IPS-20b (cell line): ENCODE data around the gene PSMD13.
"Not testable (repeated sequence)": the region's sequence is repeated elsewhere in the genome, so short reads cannot be mapped to it uniquely, and the experiment has no call there.

Experiments
- H3K27ac ChIP-seq: one replicate; pipeline ENCODE4 v1.5.1; 2013; ENCODE audit warnings: low read length
- H3K27me3 ChIP-seq: 2 replicates; pipeline ENCODE4 v1.6.1; 2013; ENCODE audit warnings: mild to moderate bottlenecking, low read length, inconsistent platforms; ENCODE audit not compliant: insufficient read depth
- H3K36me3 ChIP-seq: 2 replicates; pipeline ENCODE4 v1.6.1; 2013; ENCODE audit warnings: low read depth, mild to moderate bottlenecking, inconsistent platforms, low read length, moderate library complexity; ENCODE audit not compliant: insufficient read depth
- H3K4me1 ChIP-seq: 2 replicates; pipeline ENCODE4 v1.6.1; 2013; ENCODE audit warnings: mild to moderate bottlenecking, control low read depth, inconsistent platforms, low read length, moderate library complexity; ENCODE audit not compliant: insufficient read depth
- H3K4me3 ChIP-seq: 2 replicates; pipeline ENCODE4 v1.5.1; 2013; ENCODE audit warnings: mild to moderate bottlenecking, low read length, inconsistent platforms
- H3K9ac ChIP-seq: 2 replicates; pipeline ENCODE4 v1.6.1; 2013; ENCODE audit warnings: low read depth, mild to moderate bottlenecking, inconsistent platforms, low read length, moderate library complexity
- H3K9me3 ChIP-seq: 2 replicates; pipeline ENCODE4 v1.6.1; 2013; ENCODE audit warnings: mild to moderate bottlenecking, low read depth, low read length, inconsistent platforms; ENCODE audit not compliant: insufficient read depth

PSMD13 gene

DNA sequence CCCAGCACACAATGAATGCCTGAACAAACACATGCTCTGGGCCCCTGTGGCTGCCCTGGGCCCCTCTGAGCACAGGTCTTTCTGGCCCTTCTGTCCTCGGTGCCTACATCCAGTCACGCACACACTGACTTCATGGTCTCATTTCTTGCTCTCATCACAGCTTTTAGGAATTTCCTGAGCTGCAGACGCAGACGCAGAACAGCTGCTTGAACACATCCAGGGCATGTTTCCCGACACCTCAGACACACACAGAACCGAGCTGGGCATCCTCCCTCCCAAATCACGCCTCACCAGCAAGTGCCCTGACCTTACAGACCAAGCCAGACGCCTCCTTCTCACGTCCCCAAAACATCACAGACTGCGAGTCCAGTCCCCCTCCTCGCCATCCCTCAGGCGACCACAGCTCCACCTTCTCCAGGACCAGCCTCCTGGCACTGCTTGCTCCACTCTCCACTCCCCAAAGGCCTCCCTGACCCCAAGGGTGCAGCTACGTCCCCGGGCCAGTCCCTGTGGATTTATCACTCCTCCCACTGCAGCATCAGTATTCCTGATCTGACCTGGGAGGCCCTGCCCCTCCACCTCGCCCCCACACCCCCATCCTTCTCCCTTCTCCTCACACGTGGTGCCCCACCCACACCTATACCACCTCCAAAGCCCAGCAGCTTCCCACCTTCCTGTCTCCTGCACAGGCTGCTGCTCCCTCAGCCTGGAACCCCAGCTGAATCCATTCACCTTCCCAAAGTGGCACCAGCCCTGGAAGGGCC lies 13.6 kb upstream of the PSMD13 start:
- Histone ChIP-seq H3K27ac (no peak overlapping the region), H3K27me3 (no peaks in the 10 kb centered on the region), H3K36me3 (no peaks in the 10 kb centered on the region; the same call in 1 of the 2 replicates), H3K9ac (no peak overlapping the region), H3K9me3 (no peaks in the 10 kb centered on the region), H3K4me3 (no peak overlapping the region), H3K4me1 (no peaks in the 10 kb centered on the region)

DNA sequence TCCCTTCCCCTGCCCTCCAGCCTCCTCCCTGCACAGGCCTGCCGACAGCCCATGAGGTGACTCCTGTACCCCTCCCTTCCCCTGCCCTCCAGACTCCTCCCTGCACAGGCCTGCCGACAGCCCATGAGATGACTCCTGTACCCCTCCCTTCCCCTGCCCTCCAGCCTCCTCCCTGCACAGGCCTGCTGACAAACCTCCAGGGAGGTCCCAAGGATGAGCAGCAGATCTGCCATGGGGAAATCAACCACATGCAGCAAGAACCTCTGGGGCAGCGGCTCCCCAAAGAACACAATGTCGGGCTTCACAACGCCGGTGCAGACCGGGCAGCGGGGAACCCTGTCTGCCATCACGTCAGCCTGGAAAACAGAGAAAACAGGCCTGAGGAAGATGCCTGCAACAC lies 12.9 kb upstream of the PSMD13 start:
- Histone ChIP-seq H3K27ac (no peak overlapping the region), H3K27me3 (no peaks in the 10 kb centered on the region), H3K4me3 (no peak overlapping the region), H3K4me1 (no peaks in the 10 kb centered on the region), H3K36me3 (no peaks in the 10 kb centered on the region), H3K9me3 (no peaks in the 10 kb centered on the region), H3K9ac (no peak overlapping the region)

DNA sequence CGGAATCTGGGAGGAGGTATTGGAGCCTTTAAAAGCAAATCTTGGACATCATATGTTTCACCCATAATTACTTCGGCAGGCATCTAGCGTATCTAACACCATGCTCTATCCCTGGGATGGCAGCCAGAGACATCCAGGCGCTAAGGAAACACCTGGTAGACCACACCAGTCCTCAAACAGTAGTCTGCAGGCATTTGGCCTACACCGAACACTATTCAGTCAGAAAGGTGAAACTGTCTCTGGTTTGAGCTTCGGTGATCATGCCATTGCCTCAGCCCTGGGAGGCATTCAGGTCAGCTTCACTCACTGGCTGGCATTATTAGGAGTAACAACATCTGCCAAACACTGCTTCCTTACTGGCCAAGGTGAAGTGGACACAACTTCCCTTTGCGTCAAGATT lies 12.4 kb upstream of the PSMD13 start:
- no peak overlapping the region for H3K4me3 ChIP-seq
- no peaks in the 10 kb centered on the region for H3K9me3 ChIP-seq
- no peak overlapping the region for H3K27ac ChIP-seq
- H3K4me1 ChIP-seq, result no peaks in the 10 kb centered on the region
- H3K9ac ChIP-seq, result no peak overlapping the region
- no peaks in the 10 kb centered on the region for H3K27me3 ChIP-seq
- H3K36me3 ChIP-seq, result no peaks in the 10 kb centered on the region

DNA sequence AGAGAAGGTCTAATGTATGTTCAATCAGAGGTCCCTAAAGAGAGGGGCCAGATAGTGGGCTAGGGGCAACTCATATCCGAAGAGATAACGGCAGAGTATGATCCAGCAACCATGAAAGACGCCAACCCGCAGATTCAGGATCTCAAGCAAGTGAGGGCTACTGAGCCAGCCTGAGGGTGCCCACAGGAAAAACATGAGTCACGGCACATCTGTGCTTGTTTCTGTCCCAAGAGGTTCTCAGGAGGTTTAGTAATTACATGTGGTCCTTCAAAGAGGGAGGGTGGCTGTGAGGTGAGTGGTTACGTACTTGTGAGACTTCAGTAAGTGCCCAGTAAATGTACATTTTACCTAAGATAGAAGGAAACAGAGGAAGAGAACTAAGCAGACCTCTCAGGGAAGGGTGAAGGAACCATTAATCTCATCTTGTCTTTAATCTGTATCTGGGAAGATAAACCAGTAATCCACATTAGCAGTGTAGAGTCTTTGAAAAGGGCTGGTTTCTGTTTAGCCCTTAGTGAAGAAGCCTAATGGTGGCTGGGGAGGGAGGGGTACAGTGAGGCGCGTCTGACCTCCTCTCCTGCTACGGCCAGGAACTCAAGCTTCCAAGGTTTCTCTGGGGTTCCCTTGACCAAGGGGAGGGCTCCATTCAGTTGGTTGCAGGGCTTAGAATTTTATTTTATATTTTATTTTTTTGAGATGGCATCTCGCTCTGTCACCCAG lies 10.9 kb upstream of the PSMD13 start:
- Histone ChIP-seq H3K9me3 (no peaks in the 10 kb centered on the region), H3K4me3 (no peak overlapping the region), H3K9ac (no peak overlapping the region), H3K27me3 (no peaks in the 10 kb centered on the region), H3K36me3 (no peaks in the 10 kb centered on the region), H3K27ac (no peak overlapping the region), H3K4me1 (no peaks in the 10 kb centered on the region)

DNA sequence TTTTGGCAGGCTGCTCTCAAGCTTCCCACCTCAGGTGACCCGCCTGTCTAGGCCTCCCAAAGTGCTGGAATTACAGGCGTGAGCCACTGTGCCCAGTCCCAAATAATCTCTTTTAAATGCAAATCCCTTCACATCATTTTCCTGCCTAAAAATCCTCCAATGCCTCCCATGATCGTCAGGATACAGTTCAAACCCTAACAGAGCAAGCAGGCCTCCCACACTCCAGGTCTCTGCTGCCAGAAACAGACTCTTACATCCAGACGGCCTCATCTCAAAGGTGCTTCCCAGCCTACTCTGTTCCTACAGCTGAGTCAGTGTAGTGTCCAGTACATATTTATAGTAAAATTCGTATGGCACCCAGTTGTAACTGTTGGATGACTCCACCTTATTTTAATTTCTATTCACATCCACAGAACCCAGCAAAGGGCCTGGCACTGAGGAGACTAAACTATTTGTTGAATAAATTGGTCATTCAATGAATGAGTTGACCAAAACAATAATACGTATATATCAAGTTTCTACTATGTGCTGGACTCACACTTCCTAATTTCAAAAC lies 8.9 kb upstream of the PSMD13 start:
- H3K36me3 ChIP-seq, result no peaks in the 10 kb centered on the region
- no peak overlapping the region for H3K9ac ChIP-seq
- H3K27ac ChIP-seq, result no peak overlapping the region
- H3K27me3 ChIP-seq, result no peaks in the 10 kb centered on the region
- no peak overlapping the region for H3K4me3 ChIP-seq
- no peaks in the 10 kb centered on the region for H3K9me3 ChIP-seq
- H3K4me1 ChIP-seq, result no peaks in the 10 kb centered on the region

DNA sequence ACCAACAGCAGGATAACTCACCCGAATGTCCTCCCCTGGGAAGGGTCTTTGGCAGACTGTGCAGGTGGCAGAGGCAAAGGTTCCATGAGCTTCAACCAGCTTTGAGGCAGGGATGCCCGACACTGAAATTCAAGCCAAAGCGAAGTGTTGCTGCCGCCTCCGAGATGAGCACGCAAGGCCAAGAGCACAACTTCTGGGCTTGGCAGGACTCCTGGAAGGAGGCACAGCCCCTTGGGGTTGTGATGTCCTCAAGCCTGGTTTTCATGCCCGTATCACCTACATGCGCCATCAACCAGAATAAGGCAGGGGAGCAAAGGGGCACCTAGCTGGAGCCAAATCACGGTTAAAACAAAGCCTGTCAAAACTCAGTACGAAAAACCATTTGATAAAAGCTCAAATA lies 6.3 kb upstream of the PSMD13 start:
- Histone ChIP-seq H3K27ac (no peak overlapping the region), H3K9ac (no peak overlapping the region), H3K4me3 (no peak overlapping the region), H3K27me3 (peaks cover 4% of the 10 kb centered on the region), H3K36me3 (no peaks in the 10 kb centered on the region), H3K9me3 (no peaks in the 10 kb centered on the region), H3K4me1 (no peaks in the 10 kb centered on the region)

DNA sequence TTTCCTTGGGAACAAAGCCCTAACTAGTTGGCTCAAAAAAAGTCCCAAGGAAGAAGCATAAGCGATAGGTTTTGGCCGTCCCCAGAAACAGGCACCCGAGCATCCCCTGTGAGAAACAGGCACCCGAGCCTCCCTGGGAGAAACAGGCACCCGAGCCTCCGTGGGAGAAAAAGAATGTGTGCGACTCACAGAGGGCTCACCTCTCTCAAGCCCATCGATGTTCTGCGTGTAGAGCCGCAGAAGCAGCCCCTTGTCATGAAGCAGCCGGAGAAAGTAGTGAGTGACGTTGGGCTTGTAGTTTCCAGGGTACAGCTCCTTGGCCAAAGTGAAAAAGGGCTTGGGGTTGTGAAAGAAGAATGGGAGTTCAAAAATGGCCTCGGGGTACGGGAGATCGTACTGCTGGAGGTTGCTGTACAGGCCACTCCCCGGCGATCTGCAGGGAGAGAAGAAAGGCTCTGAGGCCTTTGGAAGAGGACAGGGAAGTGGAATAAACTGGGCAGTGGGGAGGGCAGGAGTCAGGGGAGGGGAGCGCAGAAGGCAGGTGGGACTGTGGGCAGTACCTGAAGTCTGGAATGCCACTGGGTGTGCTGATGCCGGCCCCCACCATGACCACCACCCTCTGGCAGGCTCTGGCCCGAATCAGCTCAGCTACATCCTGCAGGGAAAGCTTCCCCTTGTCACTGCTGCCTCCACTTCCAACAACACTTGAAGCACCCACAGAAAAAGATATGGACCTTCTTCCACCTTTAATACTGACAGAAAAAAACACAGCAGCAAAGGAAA lies 3.8 kb upstream of the PSMD13 start:
- Histone ChIP-seq H3K36me3 (no peaks in the 10 kb centered on the region), H3K9me3 (no peaks in the 10 kb centered on the region), H3K9ac (no peak overlapping the region), H3K27me3 (peaks cover 6% of the 10 kb centered on the region), H3K4me3 (no peak overlapping the region), H3K4me1 (0 out of 2 replicates have a peak, but pooled peaks cover 4% of the 10 kb centered on the region), H3K27ac (no peak overlapping the region)

DNA sequence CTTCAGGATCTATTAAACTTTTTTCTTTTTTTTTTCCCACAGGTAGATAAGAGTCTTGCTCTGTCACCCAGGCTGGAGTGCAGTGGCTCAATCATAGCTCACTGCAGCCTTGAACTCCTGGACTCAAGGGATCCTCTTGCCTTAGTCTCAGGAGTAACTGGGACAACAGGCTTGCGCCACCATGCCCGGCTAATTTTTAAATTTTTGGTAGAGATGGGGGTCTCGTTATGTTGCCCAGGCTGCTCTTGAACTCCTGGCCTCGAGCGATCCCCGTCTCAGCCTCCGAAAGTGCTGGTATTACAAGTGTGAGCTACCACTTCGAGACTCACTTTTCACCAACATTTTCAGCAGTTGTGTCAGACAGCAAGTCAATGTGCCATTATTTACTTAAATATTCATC lies 1.6 kb upstream of the PSMD13 start:
- Histone ChIP-seq H3K27me3 (peaks cover 6% of the 10 kb centered on the region), H3K9me3 (no peaks in the 10 kb centered on the region), H3K9ac (peak overlapping the region; percentile 76; the same call in 1 of the 2 replicates), H3K4me3 (peak overlapping the region; percentile 92), H3K36me3 (peaks cover 13% of the 10 kb centered on the region), H3K27ac (no peak overlapping the region), H3K4me1 (0 out of 2 replicates have a peak, but pooled peaks cover 4% of the 10 kb centered on the region)

DNA sequence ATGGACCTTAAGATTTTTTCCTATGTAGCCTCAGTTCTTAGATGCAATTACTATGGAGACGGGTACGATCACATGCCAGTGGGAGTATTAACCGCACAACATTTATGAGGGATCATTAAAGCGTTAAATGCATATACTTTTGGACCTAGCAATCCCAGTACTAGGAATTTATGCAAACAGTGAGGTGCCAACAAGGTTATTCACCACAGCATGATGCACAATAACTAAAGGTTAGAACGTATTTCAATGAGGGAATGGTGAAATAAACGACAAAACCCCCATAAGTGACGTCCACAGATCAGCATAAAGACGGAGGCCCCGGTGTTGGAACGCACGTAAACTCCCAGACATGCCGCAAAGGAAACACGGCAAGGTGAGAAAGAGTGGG lies 1.2 kb upstream of the PSMD13 start:
- H3K27me3 ChIP-seq, result peaks cover 6% of the 10 kb centered on the region
- 0 out of 2 replicates have a peak, but pooled peaks cover 4% of the 10 kb centered on the region for H3K4me1 ChIP-seq
- no peaks in the 10 kb centered on the region for H3K9me3 ChIP-seq
- peak overlapping the region; percentile 76 for H3K9ac ChIP-seq
- peaks cover 17% of the 10 kb centered on the region for H3K36me3 ChIP-seq
- peak overlapping the region; percentile 73 for H3K27ac ChIP-seq
- peak overlapping the region; percentile 92 for H3K4me3 ChIP-seq

DNA sequence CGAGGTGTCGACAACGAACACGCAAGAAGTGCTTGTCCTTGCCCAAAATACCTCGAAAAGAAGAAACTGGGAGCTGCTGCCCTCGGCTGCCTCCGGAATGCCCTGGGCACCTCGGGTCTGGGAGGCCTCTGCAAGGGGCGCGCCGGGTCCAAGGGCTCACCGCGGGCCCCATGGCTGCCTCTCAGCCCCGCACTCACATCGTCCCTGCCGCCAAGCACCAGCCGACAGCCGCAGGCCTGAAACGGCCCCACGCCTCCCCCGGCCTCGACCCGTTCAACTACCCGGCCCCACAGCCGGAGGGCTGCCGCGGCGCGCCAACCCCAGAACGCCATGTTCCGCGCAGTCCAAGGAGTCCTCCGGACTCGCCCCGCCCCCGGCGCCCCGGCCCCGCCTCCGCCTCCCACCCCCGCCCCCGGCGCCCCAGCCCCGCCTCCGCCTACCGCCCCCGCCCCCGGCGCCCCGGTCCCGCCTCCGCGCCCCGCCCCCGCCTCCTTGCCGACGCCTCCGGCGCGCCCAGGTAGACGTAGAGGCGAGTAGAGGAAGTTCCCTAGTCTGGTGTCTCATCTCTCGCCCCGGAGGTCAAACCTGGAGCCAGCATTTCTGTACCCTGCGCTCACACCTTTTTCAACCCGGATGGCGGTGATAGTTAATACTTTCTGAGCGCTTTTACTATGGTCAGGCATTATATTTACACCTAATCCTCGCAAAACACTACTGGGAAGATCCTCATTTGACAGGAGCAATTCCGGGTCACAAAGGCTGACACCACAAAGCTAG lies 591 bp upstream of the PSMD13 start, which contains the start of gene SIRT3:
Gene SIRT3 (minus strand): TSS at position 346 of the 777 bp plus-strand sequence. CDS start 14 bp downstream, at position 332.
- H3K4me1 ChIP-seq, result 0 out of 2 replicates have a peak, but pooled peaks cover 4% of the 10 kb centered on the region
- peak within 1 kb of the TSS; percentile 92 for H3K27ac ChIP-seq
- peak within 1 kb of the TSS; percentile 100 for H3K4me3 ChIP-seq
- H3K27me3 ChIP-seq, result peaks cover 6% of the 10 kb centered on the region
- no peaks in the 10 kb centered on the region for H3K9me3 ChIP-seq
- H3K9ac ChIP-seq, result peak within 1 kb of the TSS; percentile 94
- H3K36me3 ChIP-seq, result peaks cover 18% of the 10 kb centered on the region

DNA sequence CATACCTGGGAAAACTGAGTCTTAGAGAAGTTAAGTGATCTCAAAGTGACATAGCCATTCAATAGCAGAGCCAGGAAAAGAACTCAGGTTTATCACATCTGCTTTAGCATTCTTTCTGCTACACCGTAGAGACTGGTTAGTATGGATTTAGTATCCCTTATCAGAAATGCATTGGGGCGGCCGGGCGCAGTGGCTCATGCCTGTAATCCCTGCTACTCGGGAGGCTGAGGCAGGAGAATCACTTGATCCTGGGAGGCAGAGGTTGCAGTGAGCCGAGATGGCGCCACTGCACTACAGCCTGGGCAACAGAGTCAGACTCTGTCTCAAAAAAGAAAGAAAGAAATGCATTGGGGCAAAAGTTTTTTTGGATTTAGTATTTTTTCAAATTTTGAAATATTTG lies 1.6 kb downstream of the PSMD13 start:
- H3K27me3 ChIP-seq, H3K27ac ChIP-seq, H3K4me1 ChIP-seq, H3K9me3 ChIP-seq, H3K9ac ChIP-seq: not testable (repeated sequence)
- H3K4me3 ChIP-seq, result peak overlapping the region; percentile 100; the same call in 1 of the 2 replicates
- peaks cover 40% of the 10 kb centered on the region for H3K36me3 ChIP-seq
